ENCODE results near the gene ANKRD9.
"Not testable (repeated sequence)": the region's sequence is repeated elsewhere in the genome, so short reads cannot be mapped to it uniquely, and the experiment has no call there.

ANKRD9 gene

DNA sequence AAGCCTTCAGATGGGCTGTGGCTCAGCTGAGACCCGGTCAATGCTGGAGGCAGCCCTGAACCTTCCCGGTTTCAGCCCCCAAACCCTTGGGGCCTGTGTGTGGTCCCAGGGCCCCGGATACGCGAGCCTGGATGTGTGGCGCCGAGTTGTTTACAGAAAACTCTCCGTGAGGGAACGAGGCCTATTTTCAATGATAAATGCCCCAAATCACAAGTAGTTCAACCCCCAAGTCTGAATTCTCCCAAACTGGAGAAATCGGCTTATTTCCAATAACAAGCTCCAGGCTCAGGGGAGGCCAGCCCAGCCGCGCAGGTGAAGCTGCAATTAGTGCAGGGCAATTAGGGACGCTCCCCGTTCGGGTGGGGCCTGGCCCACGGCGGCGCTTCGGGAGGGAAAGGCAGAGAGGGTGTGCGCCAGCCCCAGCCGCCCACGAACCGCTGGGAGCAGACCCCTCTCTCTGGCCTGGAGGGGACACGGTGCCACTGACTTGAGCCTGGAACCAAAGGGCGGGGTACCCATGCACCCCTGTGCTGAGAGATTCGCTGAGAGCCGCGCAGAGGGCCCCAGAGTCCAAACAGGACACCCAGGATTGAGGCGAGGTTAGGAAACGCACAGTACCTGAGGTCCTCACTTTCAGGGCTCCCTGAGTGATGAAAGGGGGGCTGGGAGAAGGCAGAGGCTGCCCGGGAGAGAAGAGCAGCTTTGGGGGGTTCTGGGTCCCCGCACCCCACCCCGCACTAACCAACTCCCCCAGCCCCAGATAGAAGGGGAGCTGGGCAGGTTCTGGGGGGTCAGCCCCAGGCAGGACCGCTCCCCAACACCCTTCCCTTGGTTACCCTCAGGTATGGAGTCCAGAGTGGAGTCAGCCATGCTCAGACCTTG, 14.2 kb upstream of the ANKRD9 start:
- peak overlapping the region; percentile 84 for H3K4me2 ChIP-seq
- no peaks in the 10 kb centered on the region for H3K27me3 ChIP-seq
- no peaks in the 10 kb centered on the region for H3K9me3 ChIP-seq
- H3K4me3 ChIP-seq, result peak overlapping the region; percentile 67
- no peaks in the 10 kb centered on the region for H3K36me3 ChIP-seq
- TF ChIP-seq Cebpa-rat (IDR thresholded peaks at IDR 0.05), result no peak
- peaks cover 57% of the 10 kb centered on the region for H3K4me1 ChIP-seq
- H3K27ac ChIP-seq, result peak overlapping the region; percentile 73
- H4K20me1 ChIP-seq, result no peaks in the 10 kb centered on the region
- H3K9ac ChIP-seq, result peak overlapping the region; percentile 51; the same call in 1 of the 2 replicates

DNA sequence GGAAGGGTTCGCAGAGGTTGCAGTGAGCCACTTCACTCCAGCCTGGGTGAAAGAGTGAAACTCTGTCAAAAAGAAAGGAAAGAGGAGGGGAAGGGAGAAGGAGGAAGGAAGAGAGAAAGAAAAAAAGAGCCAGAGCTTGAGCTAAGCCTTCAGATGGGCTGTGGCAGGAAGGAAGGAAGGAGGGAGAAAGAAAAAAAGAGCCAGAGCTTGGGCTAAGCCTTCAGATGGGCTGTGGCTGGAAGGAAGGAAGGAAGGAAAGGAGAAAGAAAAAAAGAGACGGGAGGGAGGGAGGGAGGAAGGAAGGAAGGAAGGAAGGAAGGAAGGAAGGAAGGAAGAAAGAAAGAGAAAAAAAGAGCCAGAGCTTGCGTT, 13.6 kb upstream of the ANKRD9 start:
- Histone ChIP-seq H3K36me3 (no peaks in the 10 kb centered on the region), H3K9ac (peak overlapping the region; percentile 51; the same call in 1 of the 2 replicates), H3K27ac (peak overlapping the region; percentile 73), H3K9me3 (no peaks in the 10 kb centered on the region), H3K4me3 (peak overlapping the region; percentile 17; the same call in 1 of the 2 replicates), H4K20me1 (no peaks in the 10 kb centered on the region), H3K27me3 (no peaks in the 10 kb centered on the region), H3K4me2 (peak overlapping the region; percentile 84), H3K4me1 (peaks cover 56% of the 10 kb centered on the region)
- no peak for TF ChIP-seq Cebpa-rat (IDR thresholded peaks at IDR 0.05)

DNA sequence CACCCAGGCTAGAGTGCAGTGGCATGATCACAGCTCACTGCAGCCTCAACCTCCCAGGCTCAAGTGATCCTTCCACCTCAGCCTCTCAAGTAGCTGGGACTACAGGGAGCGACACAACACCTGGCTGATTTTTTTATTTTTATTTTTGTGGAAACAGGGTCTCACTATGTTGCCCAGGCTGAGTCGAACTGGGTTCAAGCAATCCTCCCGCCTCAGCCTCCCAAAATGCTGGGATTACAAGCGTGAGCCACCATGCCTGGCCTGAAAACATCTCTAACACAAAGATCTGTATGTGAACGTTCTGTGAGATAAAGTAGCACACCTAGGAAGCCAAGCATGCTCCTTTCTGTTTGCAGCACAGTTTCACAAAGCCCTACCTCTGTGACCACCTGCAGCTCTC, 10.1 kb upstream of the ANKRD9 start:
- not testable (repeated sequence) for H3K4me2 ChIP-seq, H4K20me1 ChIP-seq, H3K4me3 ChIP-seq, H3K36me3 ChIP-seq, H3K27me3 ChIP-seq, H3K27ac ChIP-seq, H3K9me3 ChIP-seq, H3K9ac ChIP-seq
- peaks cover 41% of the 10 kb centered on the region for H3K4me1 ChIP-seq

DNA sequence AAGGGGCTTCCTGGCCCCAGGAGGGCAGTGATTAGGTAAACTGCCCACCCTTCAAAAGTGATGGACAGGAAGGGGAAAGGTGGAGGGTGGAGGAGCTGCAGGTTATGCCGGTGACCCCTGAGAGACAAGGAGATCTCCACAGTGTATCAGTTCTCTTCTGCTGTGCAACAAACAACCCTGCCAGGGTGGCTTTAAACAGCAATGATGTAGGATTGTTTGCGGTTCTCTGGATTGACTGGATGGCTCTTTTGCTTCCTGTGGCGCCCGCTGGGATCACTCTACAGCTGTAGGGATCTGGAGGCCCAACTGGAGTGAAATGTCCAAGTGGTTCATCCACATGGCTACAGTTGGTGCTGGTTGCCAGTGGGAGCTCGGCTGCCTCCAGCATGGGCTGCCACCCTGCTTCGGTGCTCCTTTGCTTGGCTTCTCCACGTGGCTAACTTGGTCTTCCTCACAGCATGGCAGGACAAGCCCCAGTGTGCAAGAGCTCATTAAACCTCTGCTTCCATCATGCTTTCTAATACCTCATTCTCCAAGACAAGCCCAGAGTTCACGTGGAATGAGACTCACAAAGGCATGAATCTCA, 8.6 kb upstream of the ANKRD9 start:
- no peaks in the 10 kb centered on the region for H3K27me3 ChIP-seq
- peaks cover 28% of the 10 kb centered on the region for H3K4me1 ChIP-seq
- 0 out of 2 replicates have a peak overlapping the region, but pooled peaks have one; percentile 91 for H3K27ac ChIP-seq
- no peak overlapping the region for H3K4me2 ChIP-seq
- H3K36me3 ChIP-seq, result no peaks in the 10 kb centered on the region
- H3K4me3 ChIP-seq, result no peak overlapping the region
- peak overlapping the region; percentile 89; the same call in 1 of the 2 replicates for H3K9ac ChIP-seq
- no peak for TF ChIP-seq Cebpa-rat (IDR thresholded peaks at IDR 0.05)
- H4K20me1 ChIP-seq, result no peaks in the 10 kb centered on the region
- no peaks in the 10 kb centered on the region for H3K9me3 ChIP-seq

DNA sequence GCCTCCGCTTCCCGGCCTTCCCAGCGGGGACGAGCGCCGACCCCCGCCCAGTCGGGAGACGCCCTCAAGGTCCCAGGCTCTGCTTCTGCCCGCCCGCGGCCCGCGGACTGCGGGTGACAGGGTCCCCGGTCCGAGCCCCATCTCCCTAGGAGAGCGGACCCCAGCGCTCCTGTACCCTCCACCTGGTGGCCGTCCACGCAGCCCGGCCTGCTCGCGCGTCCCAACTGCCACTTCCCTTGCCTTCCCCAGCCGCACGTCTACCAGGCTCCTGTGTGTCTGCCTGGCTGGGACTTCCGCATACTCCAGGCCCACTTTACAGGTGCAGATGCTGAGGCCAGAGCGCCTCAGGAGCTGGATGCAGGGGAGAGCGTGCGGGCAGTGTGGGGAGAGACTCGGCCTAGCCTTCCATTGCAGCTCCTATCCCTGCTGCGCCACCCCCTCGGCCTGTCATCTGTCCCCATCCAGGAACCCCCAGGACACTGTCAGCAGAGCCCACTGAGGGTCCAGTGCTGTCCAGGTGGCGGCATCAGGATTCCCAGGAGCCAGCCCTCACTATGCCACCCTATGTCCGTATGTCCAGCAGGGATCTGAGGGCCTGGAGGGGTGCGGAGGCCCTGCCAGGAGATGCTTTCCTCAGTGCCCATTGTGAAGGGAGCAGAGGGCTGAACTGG, 8.0 kb upstream of the ANKRD9 start:
- peak overlapping the region; percentile 89 for H3K9ac ChIP-seq
- no peak for TF ChIP-seq Cebpa-rat (IDR thresholded peaks at IDR 0.05)
- H3K4me3 ChIP-seq, result peak overlapping the region; percentile 86
- H3K27ac ChIP-seq, result peak overlapping the region; percentile 91
- H4K20me1 ChIP-seq, result no peaks in the 10 kb centered on the region
- peaks cover 27% of the 10 kb centered on the region for H3K4me1 ChIP-seq
- no peaks in the 10 kb centered on the region for H3K27me3 ChIP-seq
- H3K9me3 ChIP-seq, result no peaks in the 10 kb centered on the region
- H3K36me3 ChIP-seq, result no peaks in the 10 kb centered on the region
- H3K4me2 ChIP-seq, result peak overlapping the region; percentile 97

DNA sequence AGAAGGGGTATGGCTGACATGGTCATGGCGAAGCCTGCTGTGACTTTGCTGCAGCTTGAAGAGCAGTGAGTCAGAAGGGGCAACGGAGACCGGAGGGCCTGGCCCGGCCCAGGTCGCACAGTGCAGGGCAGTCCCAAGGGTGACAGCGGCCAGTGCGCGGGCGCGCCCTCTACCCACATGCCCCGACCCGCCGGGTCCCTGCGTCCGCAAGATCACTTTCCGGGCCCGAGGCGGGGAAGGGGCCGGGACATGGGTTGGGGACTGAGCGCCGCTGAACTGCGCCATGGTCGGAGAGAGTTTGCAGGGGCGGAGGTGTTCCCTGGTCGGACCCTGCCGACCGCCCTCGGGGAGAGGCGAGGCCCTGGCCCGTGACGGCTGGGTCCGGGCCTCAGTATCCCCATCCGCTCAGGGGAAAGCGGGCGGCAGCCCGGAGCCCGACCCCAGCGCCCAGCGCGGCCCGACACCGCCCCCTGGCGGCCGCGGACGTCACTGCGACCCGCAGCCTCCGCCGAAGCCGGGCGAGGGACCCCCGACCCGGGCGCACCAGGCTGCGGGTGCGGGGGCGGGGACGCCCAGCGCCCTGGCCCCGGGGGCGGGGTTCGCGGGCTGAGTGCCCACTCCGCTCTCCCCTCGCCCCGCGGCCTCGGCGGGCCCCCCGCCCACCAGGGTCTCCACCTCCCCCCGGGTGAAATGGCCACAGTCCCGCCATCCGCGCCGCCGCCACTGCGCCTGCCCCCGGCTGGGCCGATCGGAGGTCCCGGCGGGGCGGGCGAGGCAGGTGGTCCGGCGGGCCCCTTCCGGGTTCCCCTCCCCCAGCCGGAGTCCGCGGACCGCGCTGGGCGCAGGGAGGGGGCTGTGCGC, 7.2 kb upstream of the ANKRD9 start:
- H3K4me2 ChIP-seq, result peak overlapping the region; percentile 97
- H3K27ac ChIP-seq, result peak overlapping the region; percentile 91
- H3K4me1 ChIP-seq, result peaks cover 30% of the 10 kb centered on the region
- no peaks in the 10 kb centered on the region for H3K36me3 ChIP-seq
- peak overlapping the region; percentile 89 for H3K9ac ChIP-seq
- H4K20me1 ChIP-seq, result no peaks in the 10 kb centered on the region
- no peaks in the 10 kb centered on the region for H3K27me3 ChIP-seq
- peak overlapping the region; percentile 86 for H3K4me3 ChIP-seq
- H3K9me3 ChIP-seq, result no peaks in the 10 kb centered on the region
- TF ChIP-seq Cebpa-rat (IDR thresholded peaks at IDR 0.05), result no peak

DNA sequence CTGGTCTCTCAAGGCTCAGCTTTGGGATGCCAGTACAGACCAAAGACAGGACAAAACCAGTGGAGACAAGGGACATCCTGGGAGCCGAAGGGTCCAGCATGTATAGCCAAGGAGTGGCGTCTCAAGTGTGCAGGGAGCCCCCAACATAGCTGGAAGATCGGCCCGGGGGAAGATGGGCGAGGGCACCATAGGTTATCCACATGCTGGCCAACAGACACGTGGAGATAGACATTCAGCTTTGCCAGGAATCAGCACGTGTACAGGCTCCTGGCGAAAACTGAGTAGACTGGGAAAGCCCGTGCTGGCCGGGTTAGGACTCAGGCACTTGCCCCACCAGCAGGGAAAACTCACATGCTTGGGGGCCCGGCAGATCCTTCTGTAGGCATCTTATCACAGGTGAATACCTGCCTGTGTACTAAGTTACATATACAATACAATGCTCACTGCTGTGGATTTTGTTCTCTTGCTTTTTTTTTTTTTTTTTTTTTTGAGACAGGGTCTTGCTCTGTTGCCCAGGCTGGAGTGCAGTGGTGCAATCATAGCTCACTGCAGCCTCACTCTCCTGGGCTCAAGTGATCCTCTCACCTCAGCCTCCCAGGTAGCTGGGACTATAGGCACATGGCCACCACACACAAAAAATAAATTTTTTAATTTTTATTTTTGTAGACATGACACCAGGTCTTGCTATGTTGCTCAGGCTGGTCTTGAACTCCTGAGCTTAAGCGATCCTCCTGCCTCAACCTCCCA, 5.6 kb upstream of the ANKRD9 start:
- H3K27me3 ChIP-seq, result no peaks in the 10 kb centered on the region
- H3K4me3 ChIP-seq, result no peak overlapping the region
- no peaks in the 10 kb centered on the region for H3K9me3 ChIP-seq
- peaks cover 40% of the 10 kb centered on the region for H3K4me1 ChIP-seq
- no peaks in the 10 kb centered on the region for H3K36me3 ChIP-seq
- TF ChIP-seq Cebpa-rat (IDR thresholded peaks at IDR 0.05), result no peak
- no peak overlapping the region for H3K4me2 ChIP-seq
- no peak overlapping the region for H3K27ac ChIP-seq
- no peaks in the 10 kb centered on the region for H4K20me1 ChIP-seq
- H3K9ac ChIP-seq, result no peak overlapping the region

DNA sequence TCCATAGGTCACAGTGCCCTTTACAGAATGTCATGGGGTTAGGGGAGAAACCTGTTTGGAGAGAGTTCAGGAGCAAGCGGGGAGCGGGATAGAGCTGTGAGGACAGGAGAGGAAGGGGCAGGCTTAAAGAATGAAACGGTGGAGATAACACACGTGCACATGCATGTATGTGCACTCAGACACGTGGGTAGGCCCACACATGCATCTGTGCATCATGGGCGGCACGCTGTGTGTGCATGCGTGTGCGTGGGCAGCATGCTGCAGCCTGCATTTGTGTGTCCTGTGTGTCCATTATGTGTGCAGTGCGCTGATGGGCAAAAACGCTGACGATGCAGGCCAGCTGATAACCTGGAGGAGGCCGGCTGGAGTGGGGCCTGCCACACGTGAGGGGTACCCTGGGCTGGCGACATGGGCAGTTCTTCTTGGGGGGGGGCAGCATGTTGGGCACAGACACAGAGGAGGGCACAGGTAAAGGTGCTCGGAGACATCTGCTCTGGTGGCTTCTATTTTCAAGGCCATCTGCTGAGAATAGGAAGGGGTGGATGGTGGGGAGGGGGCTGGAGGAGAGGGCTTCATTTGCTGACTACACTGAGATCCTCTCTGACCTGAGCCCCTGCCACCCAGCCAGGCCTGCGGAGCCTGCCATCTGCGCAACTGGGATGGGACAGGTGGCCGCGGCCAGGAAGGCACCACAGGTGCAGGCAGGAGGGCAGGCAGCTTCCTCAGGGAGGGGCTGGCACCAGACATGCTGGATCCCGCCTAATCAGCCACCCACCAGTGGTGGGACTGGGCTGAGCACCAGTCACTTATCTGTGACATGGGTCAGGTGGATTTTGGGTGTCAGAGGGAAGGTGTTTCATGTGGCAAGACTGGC, 4.6 kb upstream of the ANKRD9 start:
- H3K9ac ChIP-seq, result no peak overlapping the region
- no peaks in the 10 kb centered on the region for H3K9me3 ChIP-seq
- no peaks in the 10 kb centered on the region for H3K36me3 ChIP-seq
- TF ChIP-seq Cebpa-rat (IDR thresholded peaks at IDR 0.05), result no peak
- H3K4me1 ChIP-seq, result peaks cover 43% of the 10 kb centered on the region
- H3K4me2 ChIP-seq, result no peak overlapping the region
- no peaks in the 10 kb centered on the region for H3K27me3 ChIP-seq
- H3K27ac ChIP-seq, result no peak overlapping the region
- H4K20me1 ChIP-seq, result no peaks in the 10 kb centered on the region
- H3K4me3 ChIP-seq, result no peak overlapping the region

Measured in BLaER1 (cell line).